Keratinocyte (primary cell): ENCODE measurements around the gene CFAP91.

Source experiments
- CTCF ChIP-seq, 3 experiments: IDR thresholded peaks in 1 of 3; conservative IDR thresholded peaks in 1 of 3; optimal IDR thresholded peaks in 1 of 3; 2 replicates in 2 of 3; 3 replicates in 1 of 3; pipeline versions ENCODE3 to v1.5.1; 2011; ENCODE audit warnings: low read length in 3 of 3, mild to moderate bottlenecking in 3 of 3, moderate library complexity in 2 of 3, control low read depth in 1 of 3, inconsistent platforms in 1 of 3; ENCODE audit not compliant: insufficient read depth in 2 of 3; ENCODE audit errors: extremely low read depth in 1 of 3
- EZH2 ChIP-seq: IDR thresholded peaks from one replicate; pipeline ENCODE4 v1.6.1; 2012; ENCODE audit warnings: inconsistent platforms, mild to moderate bottlenecking, low read length, moderate library complexity

DNA sequence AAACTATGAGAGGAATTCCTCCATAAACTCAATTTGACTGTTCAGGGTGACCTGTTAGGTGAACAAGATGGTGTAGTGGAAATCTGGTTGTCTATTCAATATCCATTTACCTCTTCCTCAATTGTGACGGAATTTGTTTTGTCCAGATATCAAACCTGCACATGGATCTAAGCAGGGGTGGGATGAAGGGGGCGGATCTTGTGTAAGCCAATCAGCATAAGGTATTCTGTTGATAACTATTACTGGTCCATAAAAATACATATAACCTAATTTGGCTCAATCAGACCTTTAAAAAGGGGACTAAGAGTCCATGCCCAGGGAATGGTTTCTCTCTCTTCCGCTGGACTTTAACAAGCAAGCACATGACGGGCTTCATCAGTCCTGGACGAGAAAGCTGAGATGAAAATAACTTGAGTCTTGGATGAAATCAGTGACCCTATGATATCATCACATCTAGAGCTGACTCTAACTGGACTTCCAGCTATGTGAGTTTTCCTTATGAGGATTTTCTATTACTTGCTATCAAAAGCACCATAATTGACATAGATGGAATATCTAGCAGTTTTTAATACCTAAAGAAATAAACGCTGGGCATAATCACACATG, 36.8 kb upstream of the CFAP91 start:
- TF ChIP-seq CTCF (optimal IDR thresholded peaks at IDR 0.05 in 1 of 3, IDR thresholded peaks at IDR 0.05 in 1 of 3, conservative IDR thresholded peaks at IDR 0.05 in 1 of 3; ENCODE audit: extremely low read depth in 1 of 3, insufficient read depth in 2 of 3, low read length in 3 of 3) = no peak
- no peak for TF ChIP-seq EZH2
